ENCODE results near the gene SPATA45. TPM values are rescaled to one million over a fixed set of nuclear protein-coding genes. Genes with fewer than 3 reads are reported as not detected.

The SPATA45 gene
- total RNA-seq, 1 donor from 2014 or later = not detected

DNA sequence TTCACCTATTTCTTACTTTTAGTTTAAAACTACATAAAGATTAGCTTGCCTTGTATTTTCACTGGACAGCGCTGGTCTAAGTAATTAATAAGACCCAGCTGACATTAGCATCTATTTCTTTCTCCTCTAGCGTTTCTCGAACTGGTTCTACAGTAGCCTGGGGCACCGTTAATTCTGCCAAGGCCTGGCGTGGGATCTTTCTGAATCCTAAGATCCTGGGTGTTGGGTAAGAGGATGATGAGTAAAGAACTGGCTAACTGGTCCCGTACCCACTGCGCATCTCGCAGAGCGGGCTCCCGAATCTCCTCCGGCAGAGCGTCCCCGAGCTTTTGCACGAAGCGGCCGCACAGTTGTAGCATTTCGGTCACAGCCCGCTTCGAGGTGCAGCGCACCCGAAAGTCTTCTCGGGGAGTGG lies 56.2 kb downstream of the SPATA45 start:
- intact Hi-C loops (cut with DNase I) = loop anchor here (1.0 kb wide), 1 partner anchor 183 kb away; the partner anchor contains the start of gene ATF3
- ATAC-seq (peak; percentile 56), DNase-seq (ENCODE audit: missing footprints) (no peak)

DNA sequence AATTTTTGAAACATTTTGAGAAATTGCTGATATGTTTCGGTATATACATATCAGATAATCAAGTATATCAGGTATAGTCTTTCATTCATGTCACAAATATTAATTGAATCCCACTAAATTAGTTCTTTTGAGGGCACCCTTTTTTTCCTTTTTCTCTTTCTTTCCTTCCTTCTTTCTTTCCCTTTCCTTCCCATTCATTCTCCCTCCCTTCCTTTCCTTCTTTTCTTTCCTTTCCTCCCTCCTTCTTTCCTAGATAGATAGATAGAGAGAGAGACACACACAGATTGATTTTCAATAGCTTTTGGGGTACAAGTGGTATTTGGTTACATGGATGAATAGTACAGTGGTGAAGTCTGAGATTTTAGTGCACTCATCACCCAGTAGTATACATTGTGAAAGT lies 61.6 kb downstream of the SPATA45 start:
- ATAC-seq (no peak), DNase-seq (ENCODE audit: missing footprints) (no peak)
- intact Hi-C loops (cut with DNase I) = no loop called here

DNA sequence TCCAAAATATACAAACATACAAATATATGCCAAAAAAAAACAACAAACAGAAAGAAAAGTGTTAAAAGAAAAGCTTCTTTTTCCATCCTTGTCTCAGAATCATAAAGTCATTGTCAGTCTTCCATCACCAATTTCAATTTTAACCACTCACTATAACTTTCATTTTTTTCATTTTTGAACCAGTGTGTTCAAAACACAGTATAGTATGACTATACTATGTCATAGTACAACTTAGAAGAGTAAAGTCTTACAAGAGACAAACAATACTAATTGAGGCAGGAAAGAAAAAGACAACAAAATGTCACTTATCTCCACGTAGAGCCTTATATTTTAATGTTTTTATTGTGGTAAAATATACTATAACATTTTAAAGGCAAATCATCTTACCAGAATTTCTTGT lies 63.5 kb downstream of the SPATA45 start:
- intact Hi-C loops (cut with DNase I) = loop anchor here (5.0 kb wide), 2 partner anchors 117 to 327 kb away; no protein-coding TSS in a partner anchor
- DNase-seq (ENCODE audit: missing footprints) (no peak), ATAC-seq (no peak)

DNA sequence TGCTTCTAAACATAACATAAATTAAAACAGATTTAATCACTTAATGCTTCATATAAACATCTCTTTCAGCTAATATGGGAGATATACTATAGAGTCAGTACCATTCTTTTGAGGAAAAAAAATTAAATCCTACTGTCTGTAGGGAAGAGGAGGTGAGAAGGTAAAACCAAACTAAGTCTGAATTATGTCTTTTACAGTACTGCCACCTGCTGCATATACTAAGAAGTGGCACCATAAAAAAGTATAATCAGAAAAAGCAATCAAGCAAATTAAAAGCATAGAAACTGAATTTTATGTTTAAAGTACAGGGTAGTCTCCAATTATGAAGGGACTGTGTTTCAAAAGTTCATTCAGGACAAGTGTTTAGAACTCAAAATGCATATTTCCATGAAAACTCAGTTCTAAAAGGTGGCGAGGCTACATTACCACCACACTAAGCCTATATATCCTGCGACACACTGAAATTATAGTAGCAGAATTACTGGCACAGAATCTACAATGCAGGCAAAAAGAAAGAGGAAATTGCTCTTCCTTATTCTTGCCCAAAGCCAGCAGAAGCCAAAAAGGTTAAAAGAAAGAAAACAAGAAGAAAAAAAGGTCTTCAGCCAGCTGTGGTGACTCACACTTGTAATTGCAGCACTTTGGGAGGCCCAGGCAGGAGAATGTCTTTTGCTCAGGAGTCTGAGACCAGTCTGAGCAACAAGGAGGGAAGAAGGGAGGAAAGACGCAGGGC lies 64.9 kb downstream of the SPATA45 start:
- intact Hi-C loops (cut with DNase I) = loop anchor here (1.0 to 5.0 kb wide), 3 partner anchors 115 to 325 kb away; no protein-coding TSS in a partner anchor
- ATAC-seq (peak; percentile 52), DNase-seq (ENCODE audit: missing footprints) (no peak)

DNA sequence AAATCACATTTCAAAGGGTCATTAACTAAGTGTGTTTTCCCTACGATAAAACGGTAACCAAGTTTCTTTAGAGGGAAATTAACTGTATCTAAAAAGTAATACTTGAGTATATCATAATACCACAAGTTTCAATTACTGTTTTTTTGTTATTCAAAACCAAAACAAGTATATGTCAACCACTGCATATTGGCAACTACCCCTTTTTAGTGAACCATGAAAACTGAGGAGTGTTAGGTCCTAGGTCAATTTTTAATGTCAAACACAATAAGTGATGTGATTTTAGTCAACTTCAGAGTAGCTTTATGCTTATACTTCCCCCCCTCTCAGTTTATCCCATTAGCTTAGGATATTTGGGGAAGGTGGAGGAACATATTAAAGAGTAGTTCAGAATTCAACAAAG lies 66.2 kb downstream of the SPATA45 start:
- DNase-seq (ENCODE audit: missing footprints) (no peak), ATAC-seq (no peak)
- intact Hi-C loops (cut with DNase I) = loop anchor here (5.0 kb wide), 2 partner anchors 114 to 324 kb away; no protein-coding TSS in a partner anchor

DNA sequence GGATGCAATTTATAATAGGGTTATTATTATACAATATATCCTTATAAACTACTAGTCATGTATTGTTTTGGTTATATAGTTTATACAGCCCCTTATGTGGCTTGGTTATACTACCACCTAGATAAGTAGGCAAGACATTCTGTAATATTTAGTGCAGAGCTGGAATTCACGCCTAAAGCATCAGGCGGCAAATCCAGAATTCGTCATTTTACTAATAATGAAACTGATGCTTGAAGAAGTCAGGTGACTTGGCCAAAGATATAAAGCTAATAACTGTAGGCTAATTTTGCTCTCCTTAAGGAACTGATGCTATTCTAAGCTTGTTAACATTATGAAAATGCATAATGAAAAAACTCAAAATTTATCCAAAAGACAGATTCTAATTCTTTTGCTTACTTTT lies 66.7 kb downstream of the SPATA45 start:
- intact Hi-C loops (cut with DNase I) = loop anchor here (5.0 kb wide), 2 partner anchors 113 to 323 kb away; no protein-coding TSS in a partner anchor
- no peak for ATAC-seq

More for the DNA sequence above, 66.7 kb downstream of the SPATA45 start:
- DNase-seq (ENCODE audit: missing footprints) = no peak

Other genes starting within 250 kb of the SPATA45 start
- gene ATF3, start 238.9 kb downstream of the SPATA45 start, total RNA-seq = 13.7 TPM
- gene BATF3, start 147.8 kb downstream of the SPATA45 start, total RNA-seq = 1.2 TPM
- 26.7 TPM for gene NSL1, start 55.9 kb downstream of the SPATA45 start, total RNA-seq
- gene TATDN3, start 55.8 kb downstream of the SPATA45 start, total RNA-seq = 20.5 TPM
- gene FLVCR1, start 10.6 kb upstream of the SPATA45 start, total RNA-seq = 1.5 TPM
- 1.4 TPM for gene VASH2, start 102.9 kb upstream of the SPATA45 start, total RNA-seq
- 14.3 TPM for gene ANGEL2, start 168.2 kb upstream of the SPATA45 start, total RNA-seq
- gene RPS6KC1, start 203.6 kb upstream of the SPATA45 start, total RNA-seq = 10.8 TPM